GOT3 (cell line): ENCODE results near the gene PARD3B.

ENCODE experiments used
- DNase-seq: peaks from one replicate; lab custom pipeline; 2025; ENCODE audit warnings: mixed read lengths; lab: John Stamatoyannopoulos, UW

The PARD3B gene

DNA sequence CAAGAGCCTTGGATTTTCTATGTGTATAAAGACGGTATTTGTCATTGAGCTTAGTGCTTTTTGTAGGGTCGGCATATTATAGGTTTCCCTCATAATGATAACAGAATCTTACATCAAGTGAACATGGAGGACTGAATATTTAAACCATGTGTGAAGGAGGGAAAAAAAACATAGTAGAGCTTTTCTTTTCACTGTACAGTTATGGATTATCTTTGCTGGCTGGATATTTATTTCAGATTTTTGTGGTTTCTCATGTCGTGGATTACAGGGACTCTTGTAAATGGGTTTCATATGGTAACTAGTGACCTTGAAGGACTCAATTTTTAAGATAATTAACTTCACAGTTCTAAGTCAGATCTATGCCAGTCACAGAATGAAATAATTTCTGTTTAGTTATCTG, 806.8 kb downstream of the PARD3B start:
- no peak for DNase-seq

DNA sequence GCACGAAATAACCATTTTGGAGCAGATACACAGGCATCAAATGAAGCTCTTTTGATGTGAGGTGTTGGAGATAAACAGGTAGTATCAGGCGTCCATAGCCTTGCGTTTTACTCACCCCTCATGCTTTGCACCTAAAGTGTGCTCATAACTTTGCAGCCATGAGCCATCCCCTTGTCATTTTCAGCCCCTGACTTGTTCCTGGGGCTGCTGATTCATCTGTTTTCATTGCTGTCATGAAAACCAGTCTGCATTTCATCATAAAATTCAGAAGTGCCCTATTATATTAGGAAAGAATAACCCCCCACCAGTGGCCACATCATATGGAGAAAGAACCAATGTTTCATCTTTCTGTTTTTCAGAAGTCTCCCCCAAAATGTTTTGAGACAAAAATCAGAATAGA, 807.3 kb downstream of the PARD3B start:
- no peak for DNase-seq

DNA sequence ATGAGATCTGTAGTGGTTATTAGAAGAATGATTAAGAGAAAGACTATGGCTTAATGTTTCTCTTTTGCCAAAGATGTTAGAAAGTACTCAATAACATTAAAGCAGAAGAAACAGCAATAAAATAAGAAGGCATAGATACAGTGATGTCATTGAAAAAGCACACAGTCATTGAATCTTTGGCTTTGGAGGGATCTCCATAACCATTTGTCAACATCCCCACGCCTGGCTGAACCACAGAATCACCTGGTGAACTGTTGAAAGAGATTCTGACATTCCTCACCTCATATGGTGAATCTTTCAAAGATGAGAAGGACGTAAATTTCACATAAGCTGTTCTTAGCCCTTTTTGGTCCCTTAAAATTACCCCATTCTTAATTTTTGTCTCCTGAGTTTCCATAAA, 812.5 kb downstream of the PARD3B start:
- no peak for DNase-seq

DNA sequence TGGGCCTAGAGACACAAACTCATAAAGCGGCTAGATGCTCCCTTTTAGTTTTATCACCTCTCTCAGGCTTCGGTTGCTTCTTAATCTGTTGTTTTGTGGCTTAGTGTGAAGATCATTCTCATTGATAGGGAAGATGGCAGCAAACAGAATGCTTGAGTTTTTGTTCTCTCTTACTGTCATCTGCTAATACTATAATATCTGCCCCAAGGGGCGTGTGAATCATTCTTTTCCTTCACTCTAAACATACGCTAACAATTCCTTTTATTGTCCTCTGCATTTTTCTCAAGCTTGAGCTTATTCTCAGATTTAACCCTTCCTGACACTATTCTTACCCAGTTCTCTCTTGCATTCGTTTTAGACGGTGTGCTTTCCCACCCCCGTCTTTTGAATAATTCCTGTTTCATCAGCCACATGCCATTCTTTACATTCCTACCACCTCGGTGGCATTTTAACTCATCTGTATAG, 813.1 kb downstream of the PARD3B start:
- DNase-seq, result no peak

DNA sequence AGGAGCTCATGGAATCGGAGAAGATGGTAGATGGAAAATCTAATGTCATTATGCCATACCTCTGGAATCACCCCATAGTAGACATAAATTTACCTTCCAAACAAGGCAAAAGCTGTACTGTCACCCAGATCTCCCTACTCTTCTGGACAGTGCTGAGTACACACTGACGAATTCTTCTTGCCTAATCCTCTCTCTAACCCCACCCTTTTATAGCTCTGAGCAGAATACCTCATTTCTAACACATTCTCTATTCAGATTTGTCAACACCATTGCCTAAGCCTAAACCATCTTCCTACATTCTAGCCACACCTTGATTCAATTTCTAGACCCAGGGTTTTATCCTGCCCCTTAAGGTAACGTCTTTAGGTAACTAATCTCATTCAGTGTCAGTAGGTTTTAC, 816.0 kb downstream of the PARD3B start:
- no peak for DNase-seq

DNA sequence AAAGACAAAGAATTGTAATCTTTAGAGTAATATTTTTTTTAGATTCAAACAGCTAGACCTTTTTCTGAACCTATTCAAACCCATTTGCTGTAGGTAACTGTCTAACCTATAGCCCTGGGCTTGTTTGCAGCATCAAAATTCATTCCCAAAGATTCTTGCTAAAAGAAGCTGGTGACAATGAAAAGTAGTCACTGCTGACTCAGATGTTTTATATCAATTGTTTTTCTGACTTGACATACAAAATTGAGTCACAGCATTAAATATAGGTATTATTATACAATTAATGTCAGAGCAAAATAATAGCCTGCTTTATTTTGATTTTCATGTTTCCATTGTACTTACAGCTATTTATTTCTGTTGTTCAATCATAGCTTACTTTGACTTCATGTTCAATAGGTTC, 816.7 kb downstream of the PARD3B start:
- DNase-seq, result no peak

DNA sequence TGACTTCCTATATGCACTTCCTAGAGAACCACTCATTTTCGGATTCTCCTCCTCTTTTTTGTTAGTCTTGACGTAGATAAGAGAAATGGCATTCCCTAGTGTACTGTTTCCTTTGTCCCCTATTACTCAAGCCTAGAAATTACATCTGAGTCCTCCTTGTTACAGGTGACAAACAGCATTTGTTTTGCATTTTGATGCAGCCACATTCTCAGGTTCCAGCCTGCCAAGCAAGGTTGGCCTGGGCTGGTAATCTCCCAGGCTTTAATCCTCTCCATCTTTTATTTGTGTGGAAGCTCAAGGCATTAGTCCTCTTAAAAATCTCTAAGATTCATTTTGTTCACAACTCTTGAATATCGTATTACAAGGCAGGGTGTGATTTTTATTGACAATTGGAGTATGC, 819.0 kb downstream of the PARD3B start:
- no peak for DNase-seq

DNA sequence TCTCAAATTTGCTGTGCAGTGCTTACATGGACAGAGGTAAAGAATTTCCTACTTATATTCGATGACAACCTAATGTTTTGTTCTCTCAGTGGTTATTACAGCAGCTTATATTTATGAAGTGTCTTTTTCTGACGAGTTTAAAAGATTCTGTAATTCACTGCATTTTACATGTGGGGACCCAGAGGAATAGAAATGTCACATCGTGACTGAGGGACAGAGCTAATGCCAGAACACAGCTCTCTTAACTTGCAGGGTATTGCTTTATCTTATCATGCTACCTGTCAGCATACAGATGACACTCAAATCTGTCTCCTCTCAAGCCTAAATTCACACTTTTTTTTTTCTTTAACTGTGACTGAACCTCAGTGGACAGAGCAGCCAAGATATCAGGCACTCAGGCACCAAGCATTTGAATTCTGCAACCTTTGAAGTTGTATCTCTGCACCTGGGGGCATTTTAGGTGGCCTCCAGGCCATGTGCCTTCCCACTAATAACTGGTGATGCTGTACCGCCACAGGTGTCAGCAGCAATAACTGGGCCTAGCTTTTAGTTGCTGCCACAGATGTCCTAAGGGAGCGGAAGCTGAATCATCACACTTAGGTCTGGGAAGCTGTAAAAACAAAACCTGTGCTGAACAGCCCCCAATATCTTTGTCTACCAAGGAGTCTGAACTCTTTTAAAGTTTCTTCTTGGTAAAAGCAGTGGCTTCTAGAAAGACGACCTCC, 821.2 kb downstream of the PARD3B start:
- DNase-seq, result no peak

DNA sequence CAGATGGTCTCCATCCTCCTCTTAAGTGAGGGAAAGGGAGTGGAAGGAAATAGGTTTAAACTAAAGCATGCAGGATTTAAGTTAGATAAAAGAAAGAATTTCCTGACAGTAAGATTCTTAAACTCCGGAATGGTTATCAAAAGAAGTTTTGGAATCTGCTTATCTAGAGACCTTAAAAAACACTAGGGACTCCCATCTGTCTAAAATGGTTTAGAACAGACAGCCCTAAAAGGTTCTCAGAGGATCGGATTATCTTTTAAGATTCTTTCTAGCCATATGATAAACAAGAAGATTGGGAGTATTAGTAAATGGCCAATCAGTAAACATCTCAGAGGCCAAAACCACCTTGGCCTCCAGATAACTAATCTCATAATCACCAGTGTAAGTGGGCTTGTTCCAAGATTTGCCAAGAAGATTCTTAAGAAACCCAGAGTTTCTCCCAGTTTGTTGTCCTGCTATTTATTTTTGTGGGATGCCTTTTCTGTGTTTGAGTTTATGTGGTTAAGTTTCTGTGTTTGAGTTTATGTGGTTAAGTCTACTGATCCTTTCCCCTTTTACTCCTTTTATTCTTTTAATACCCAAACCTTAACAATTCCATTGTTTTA, 822.2 kb downstream of the PARD3B start:
- no peak for DNase-seq

DNA sequence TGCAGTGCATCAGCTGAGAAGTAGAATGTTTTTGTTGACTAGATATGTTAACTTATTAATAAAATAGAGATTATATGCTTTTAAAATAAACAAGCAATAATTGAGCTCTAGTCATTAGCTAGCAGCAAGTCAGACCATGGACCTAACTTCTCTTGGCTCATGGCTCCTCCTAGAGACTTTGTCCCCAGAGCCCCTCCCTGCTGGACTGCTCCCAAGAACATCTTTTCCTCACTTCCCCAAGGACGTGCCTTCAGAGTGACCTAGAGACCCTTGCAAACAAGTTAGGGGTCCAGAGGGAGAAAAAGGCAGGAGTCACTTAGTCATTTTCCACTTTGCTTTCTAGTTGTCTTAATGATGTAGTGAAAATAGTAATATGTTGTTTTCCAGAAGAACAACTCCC, 824.5 kb downstream of the PARD3B start:
- DNase-seq, result no peak

DNA sequence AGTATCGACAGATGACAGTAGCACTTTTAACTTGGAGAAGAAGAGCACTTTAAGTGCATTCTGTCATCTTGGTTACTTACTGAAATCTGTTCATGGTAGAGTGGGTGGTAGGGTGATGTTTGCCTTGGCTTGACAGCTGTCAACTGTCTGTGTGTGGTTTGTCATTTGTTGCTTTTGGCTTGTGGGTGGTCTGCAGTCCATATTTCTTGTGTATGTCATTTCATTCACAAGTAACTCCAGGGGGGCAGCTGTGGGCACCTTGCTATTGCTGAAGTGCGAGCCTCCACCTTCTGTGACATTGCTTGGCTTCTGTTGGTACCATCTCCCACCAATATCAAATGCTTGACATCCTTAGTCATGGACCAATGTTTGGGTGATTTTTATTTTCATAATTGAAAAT, 825.5 kb downstream of the PARD3B start:
- no peak for DNase-seq

DNA sequence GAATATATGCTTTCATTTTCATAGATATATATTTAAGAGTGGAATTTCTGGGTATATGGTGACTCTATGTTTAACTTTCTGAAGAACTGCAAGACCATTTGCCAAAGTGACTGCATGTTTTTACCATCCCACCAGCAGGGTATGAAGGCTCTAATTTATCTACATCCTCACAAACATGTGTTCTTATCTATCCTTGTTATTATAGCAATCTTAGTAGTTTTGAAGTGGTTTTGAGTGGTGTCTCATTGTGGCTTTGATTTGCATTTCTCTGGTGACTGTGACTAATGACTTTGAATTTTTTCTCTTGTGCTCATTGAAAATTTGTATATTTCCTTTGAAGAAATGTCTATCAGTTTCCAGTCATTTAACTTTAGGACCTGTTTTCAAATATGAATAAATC, 826.9 kb downstream of the PARD3B start:
- DNase-seq, result no peak

DNA sequence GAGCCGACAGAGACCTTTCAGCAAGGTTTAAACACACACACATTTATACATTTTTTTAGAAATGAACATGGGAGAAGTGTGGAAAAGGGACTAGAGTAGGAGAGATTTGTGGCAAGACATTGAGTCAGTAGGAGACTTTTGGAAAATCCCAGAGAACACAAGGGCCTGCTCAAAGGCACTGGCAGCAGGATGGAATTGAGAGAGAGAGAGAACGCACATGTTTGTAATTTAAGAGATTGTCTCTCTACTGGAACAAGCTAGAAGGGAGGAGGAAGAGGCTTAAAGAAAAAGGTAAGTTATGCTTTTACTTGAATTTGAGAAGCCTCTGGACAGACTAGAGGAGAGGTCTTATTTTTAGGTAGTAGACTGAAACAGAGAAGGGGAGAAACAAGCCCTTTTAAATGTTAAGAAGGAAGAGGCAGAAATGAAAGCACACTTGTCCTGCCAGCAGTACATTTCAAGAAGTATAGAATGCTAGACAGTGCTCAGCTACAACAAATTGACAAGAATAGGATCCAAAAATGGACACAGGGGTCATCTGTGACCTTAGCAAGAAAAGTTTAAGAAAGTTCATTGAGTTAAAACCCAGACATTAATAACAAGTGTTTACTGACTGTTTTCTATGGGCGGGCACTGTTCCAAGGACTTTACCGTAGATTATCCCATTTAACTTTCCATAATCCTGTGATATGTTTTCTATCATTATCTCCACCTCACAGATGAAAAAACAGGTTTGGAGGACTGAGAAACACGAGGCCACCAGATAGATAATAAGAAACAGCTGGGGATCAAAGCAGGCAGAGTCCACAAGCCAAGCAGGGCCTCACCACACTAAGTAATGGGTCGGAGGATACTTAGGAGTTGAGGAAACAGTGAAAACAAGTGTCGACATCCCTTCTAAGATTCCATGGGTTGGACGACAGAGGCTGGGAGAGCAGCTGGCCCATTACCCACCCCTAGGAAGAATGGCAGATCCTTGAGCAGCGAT, 830.5 kb downstream of the PARD3B start:
- no peak for DNase-seq

DNA sequence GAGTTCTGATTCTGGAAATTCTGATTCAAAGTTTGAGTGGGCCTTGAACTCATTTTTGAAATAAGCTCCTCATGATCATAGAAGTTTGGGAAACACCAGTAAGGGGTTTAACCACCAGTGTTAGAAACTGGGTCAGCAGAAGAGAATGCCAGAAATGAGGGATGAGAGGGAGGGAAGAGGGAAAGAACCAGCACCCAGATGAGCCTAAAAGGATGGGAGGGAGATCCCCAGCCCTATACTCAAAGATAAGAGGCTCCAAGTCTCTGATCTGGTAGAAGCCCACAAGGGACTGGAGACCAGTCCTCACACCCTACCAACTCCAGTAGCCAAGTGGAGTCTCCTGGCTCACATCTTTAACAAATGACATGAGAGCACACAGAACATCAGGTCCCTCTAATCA, 832.0 kb downstream of the PARD3B start:
- no peak for DNase-seq

DNA sequence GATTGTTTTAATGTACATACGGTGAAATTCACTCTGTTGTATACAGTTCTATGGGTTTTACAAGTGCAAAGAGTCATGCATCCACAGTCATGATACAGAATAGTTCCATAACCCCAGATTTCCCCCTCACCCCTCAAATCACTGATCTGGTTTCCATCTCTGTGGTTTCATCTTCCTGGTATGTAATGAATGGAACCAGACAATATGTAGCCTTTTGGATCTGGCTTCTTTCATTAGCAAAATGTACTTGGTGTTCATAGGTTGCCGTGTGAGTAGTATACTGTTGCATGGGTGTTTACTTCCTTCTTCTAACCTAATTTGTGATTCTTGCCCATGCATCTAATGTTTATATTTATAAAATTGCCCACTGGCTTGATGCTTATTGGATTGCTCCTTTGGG, 838.3 kb downstream of the PARD3B start:
- DNase-seq, result no peak

DNA sequence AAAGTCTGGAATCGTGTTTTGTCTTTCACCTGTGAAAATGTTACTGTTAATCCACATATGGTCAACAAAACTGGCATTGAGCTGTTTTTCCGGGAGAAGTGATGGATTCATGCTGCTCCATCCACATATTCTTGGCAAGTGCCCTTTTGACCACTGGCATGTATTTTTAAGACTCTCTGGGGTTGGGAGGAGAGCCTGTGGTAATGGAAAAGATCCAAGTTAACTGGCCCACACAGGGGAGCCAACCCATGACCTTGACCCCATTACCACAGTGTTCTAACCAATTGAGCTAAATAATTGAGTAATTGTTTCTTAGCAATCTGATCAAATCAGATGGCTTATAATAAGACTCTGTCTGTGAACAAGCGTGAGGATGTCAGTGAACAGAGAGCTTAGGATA, 840.8 kb downstream of the PARD3B start:
- no peak for DNase-seq

DNA sequence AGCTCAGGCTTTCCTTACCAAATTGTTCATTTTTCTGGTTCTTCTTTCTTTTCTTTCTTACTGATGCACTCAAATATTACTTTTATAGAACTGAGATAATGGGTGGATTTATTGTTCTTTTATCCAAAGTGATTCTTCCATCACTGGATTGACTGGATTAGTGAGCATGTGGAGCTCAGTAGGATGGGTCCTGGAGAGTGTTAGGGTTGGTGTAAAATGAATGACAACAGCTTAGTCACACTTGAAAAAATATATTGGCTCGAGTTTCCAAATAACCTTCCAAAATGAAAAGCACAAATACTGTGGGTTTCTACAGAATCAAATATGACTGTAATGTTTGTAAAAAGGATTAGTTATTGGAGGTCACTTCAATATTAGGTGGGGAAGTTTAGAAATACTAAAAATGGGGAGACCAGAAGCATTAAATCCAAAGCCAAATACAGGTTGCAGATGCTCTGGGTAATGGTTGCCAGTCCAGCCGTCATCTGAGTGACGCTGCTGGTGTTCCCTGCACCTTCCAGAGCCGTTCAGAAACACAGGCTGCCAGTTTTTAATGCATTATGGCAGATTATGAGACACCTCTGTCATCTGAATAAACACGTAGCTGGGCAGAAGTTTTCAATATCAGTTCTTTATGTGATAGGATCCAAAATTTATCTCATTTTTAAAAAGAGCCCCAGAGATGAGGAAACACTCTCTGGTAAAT, 842.2 kb downstream of the PARD3B start:
- no peak for DNase-seq

DNA sequence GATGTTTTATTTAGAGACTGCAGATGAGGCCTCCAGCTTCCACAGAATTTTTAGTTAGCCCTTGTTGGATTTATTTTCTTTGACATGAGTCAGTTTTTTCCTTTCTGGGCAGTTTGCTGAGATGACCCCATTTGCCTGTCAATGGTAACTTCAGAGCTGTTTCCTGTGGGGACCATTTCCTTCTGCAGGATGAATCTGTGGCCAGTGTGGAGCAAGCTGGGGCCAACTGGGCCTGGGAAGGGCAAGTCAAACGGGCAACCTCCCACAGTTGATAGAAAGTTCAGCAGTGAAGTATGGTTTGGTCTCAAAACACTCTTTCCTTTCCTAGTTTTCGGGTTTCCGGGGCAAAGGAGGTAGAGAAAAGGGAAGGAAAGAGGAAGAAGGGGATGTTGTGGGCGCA, 845.6 kb downstream of the PARD3B start:
- DNase-seq, result no peak

DNA sequence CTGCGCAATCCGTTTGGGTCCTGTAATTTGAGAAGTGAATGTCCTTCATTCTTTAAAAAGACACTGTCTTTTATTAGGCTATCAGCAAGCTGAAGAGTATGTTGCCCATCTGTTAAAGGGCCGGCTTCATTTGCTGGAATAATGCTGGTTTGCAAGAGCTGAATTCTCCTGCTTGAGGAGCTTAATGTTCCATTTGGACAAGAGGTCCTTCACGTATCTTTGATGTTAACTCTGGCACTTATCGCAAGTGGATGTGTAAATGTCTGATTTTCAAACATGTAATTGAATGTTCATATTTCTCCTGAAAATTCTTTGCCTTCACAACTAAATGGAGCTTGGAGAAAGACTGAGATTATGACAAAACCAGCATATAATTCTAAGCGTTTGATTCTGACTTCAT, 856.2 kb downstream of the PARD3B start:
- no peak for DNase-seq

DNA sequence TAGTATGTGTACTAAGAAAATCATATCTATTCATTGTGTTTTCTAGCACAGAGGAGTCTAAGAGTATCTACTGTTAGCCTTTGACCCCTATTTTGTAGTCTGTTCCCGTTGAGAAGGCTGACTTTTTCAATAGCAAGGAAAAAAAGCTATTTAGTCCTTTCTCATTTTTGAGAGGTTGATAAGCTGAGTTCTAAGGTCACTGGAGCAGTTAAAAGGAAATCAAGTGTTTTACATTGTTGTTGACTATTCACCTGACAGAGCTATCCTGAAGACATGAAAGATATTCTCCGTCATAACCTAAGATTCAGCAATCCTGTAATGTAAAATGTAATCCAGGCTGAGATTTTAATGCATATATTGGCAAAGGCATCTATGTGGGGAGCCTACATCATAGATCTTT, 856.7 kb downstream of the PARD3B start:
- no peak for DNase-seq

DNA sequence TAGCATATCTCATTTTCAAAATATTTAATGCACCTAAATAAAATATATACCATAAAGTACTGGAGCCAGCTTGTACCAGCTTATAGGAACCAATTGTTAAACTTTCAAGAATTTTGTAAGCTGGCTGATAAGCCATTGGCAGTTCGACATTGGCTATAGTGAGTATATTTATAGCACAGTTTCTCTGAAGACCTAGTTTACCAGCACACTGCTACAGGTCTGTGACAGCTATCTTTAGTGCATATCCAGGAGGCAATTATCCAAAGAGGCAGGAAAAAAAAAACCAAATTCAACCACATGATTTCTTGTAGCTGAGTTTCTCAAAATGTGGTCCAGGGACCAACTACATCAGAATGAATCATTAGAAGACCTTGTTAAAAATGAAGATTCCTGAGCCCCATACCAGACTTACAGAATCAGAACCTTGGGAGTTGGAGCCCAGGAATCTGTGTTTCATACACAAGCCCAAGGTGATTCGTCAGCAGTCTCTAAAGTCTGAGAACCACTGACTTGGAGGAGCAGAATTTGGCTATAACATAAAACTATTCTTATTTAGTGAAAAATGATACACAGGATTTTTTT, 858.1 kb downstream of the PARD3B start:
- DNase-seq, result no peak

DNA sequence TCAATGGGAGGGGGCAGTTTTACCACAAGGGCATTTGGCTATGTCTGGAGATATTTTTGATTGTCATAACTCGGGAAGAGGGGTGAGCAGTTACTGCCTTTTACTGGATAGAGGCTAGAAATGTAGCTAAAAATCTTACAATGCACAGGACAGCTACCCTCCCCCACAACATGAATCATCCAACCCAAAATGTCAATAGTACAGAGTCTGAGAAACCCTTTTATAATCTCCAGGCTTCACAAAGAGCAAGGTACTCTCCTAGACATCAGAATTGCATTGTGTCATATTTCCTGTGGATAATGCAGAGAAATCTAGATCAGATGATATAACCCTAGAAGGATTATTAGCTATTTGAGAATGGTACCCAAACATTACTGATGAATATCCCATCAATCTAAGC, 859.9 kb downstream of the PARD3B start:
- DNase-seq, result no peak
